Measurements from ENCODE around the gene CCDC187. TPM values are rescaled to one million over a fixed set of nuclear protein-coding genes. Genes with fewer than 3 reads are reported as not detected.

The CCDC187 gene
- total RNA-seq, 2 experiments from 2014 or later, result not detected

DNA sequence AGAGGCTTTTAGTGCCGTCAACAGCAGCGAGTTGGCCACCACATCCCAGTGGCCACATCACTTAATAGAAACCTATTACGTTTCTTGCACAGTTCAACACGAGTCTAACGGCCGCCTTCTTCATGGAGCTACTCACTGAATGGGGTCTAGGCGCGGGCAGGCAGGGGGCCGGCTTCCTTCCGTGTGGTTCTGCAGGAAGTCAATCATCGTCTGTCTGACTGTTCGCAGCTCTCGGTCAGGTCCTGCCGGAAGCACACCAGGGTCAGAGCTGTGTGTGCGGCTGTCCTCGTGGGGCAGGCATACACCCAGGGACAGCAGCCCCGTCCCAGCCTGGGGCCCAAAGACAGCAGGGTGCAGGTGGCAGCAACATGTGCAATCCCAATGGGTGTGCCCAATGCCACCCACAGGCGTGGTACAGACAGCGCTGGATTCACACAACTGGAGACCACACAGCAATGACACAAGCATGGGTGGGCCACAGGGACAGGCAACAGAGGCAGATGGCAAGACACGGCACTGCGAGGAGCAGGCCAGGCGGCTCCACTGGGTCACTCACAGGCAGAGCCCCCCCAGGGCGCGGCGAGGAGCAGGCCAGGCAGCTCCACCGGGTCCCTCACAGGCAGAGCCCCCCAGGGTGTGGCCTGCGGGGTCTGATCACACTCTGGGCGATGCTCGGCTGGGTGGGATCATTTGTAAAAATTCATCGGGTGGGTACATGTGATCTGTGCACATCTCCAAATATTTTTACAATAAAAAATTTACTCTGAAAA, 79.8 kb downstream of the CCDC187 start:
- DNase-seq, result no peak
- CTCF ChIA-PET, result interaction anchor here (1.2 to 1.9 kb wide), 5 partner anchors 10 to 54 kb away, joined by 3 to 6 read pairs (median 4); partner anchors contain the start of gene QSOX2
- Mint-ChIP-seq H3K36me3 (no peaks in the 10 kb centered on the region), H3K4me3 (no peak overlapping the region), H3K9me3 (ENCODE audit: low read depth) (no peaks in the 10 kb centered on the region), H3K27ac (peak overlapping the region; percentile 47), H3K27me3 (no peaks in the 10 kb centered on the region), H3K4me1 (peaks cover 20% of the 10 kb centered on the region)
- ATAC-seq, result no peak

DNA sequence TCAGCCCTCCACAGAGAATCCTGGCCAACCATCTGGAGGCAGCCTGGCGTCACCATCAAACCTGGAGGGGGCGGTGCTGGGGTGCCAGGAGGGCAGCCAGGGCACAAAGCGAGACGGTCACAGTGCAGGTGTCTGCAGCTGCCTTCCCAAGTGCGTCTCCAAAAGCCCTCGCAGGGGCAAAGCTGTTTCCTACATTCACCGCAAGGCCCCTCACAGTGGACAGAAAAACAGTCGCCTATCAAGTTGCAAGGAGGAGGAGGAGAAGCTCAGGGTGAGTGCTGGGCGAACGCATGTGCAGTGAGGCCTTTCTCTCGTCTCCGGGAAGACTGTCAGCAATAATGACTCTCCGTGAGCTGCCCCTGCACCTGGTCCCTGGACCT, 81.0 kb downstream of the CCDC187 start:
- peaks cover 20% of the 10 kb centered on the region for H3K4me1 Mint-ChIP-seq
- no peaks in the 10 kb centered on the region for H3K36me3 Mint-ChIP-seq
- no peaks in the 10 kb centered on the region for H3K9me3 Mint-ChIP-seq (ENCODE audit: low read depth)
- no peak overlapping the region for H3K27ac Mint-ChIP-seq
- ATAC-seq (no peak), DNase-seq (no peak)
- H3K27me3 Mint-ChIP-seq, result no peaks in the 10 kb centered on the region
- no peak overlapping the region for H3K4me3 Mint-ChIP-seq
- CTCF ChIA-PET, result interaction anchor here (1.1 kb wide), 1 partner anchor 60 kb away, joined by 3 read pairs; no protein-coding TSS in a partner anchor

DNA sequence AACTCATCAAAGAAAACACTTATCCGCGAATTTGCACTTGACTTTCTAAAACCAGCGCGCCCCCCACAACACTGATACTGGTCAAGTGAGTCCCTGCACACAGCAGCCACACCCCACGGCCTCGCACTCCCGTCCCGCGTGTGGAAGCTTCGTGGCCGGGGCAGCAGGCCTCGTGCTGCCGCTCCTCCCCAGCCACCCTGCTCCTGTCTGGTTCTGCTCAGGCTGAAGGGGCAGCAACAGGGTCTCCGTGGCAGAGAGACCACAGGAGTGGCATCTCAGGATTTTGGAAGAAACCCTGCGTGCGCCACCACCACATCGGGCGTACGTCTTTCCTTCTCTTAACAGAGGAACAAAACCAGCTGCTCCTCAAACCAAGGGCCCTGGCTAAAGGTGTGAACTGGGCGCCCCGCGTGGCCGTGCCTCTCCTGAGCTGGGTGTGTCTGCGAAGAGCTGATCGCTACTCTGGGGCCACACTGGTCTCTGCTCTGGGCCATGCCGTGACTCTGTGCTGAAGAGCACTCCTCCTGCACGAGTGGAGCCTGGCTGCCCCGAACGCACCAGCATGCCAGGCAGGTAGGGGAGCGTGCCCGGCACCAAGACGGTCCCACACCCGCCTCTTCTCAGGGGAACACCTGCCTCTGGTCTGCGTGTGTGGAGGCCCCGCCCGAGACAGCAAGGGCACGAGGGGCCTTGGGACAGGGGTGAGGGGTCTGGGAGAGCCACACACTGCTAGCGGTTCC, 81.6 kb downstream of the CCDC187 start:
- no peaks in the 10 kb centered on the region for H3K27me3 Mint-ChIP-seq
- no peaks in the 10 kb centered on the region for H3K9me3 Mint-ChIP-seq (ENCODE audit: low read depth)
- CTCF ChIA-PET, result interaction anchor here (1.1 kb wide), 1 partner anchor 61 kb away, joined by 3 read pairs; no protein-coding TSS in a partner anchor
- H3K27ac Mint-ChIP-seq, result no peak overlapping the region
- H3K4me3 Mint-ChIP-seq, result no peak overlapping the region
- H3K36me3 Mint-ChIP-seq, result no peaks in the 10 kb centered on the region
- peaks cover 20% of the 10 kb centered on the region for H3K4me1 Mint-ChIP-seq
- ATAC-seq (no peak), DNase-seq (no peak)

DNA sequence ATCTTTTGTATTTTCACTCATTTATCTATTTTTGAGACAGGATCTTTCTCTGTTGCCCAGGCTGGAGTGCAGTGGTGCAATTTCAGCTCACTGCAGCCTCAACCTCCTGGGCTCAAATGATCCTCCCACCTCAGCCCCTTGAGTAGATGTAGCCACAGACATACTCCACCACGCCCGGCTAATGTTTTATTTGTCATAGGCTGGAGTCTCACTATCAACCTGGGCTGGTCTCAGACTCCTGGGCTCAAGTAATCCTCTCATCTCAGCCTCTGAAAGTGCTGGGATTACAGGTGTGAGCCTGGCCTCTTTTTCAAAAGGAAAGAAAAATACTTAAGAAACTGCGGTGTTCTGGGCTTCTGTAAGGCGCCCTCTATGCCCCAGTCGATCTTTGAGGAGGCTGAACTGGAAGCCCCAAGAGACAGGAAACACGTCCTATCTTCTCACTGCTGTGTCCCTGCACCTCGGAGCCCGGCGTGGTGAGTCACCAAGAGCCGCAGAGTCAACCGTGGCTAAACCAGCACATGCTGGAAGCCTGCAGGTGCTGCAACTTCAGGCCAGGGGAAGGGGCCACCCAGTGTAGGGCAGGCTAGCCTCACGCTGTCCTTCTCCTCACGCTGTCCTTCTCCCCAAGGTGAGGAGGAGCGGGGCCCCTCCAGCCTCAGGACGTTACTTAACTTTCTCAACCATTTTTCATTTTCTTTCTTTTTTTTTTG, 83.7 kb downstream of the CCDC187 start:
- DNase-seq, result peak; percentile 72
- H3K9me3 Mint-ChIP-seq (ENCODE audit: low read depth), result no peaks in the 10 kb centered on the region
- peak; percentile 84 for ATAC-seq
- H3K27me3 Mint-ChIP-seq, result no peaks in the 10 kb centered on the region
- H3K4me3 Mint-ChIP-seq, result no peak overlapping the region
- peaks cover 17% of the 10 kb centered on the region for H3K4me1 Mint-ChIP-seq
- CTCF ChIA-PET, result no interaction called here
- peaks cover 6% of the 10 kb centered on the region for H3K36me3 Mint-ChIP-seq
- peak overlapping the region; percentile 14 for H3K27ac Mint-ChIP-seq

DNA sequence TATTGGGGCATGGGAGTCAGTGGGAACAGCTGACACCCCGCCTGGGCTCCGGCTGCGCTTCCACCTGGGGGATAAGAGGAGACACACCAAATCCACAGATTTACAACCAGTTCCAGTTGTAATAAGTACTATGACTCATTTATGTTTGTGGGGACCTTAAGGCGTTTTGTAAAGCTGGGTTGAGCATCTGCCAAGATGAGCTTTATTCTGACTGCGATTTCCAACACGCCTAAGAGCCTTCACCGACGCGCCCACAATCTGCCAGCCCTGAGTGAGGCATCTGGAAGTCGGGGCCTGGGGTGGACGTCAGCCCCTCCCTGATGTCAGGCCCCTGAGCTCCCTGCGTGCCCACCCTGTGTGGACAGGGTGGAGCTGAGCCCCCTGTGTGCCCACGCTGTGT, 84.6 kb downstream of the CCDC187 start:
- Mint-ChIP-seq H3K4me1 (peaks cover 15% of the 10 kb centered on the region), H3K27ac (no peak overlapping the region), H3K4me3 (no peak overlapping the region), H3K27me3 (no peaks in the 10 kb centered on the region), H3K36me3 (peaks cover 14% of the 10 kb centered on the region), H3K9me3 (ENCODE audit: low read depth) (no peaks in the 10 kb centered on the region)
- ATAC-seq, result no peak
- CTCF ChIA-PET, result no interaction called here
- DNase-seq, result no peak

DNA sequence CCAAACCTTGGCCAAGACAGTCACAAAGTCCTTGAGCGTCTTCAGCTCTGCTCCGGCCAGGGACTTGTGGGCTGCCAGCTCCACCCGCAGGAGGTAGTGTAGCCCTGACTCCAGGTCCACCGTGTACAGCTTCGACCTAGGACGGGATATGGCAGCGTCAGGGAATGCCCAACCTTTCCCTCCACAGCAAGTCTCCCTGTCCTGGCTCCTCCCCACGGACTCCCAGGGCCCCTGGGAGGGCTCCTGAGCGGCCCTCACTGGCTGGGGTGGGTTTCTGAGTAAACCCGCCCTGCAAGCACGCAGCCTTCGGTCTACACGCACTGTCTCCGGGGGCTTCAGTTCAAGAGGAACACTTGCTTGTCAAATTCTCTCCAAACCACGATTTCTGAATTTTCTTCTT, 85.2 kb downstream of the CCDC187 start:
- CTCF ChIA-PET, result no interaction called here
- no peak for ATAC-seq
- H3K4me1 Mint-ChIP-seq, result peaks cover 15% of the 10 kb centered on the region
- H3K4me3 Mint-ChIP-seq, result no peak overlapping the region
- H3K36me3 Mint-ChIP-seq, result peaks cover 20% of the 10 kb centered on the region
- H3K9me3 Mint-ChIP-seq (ENCODE audit: low read depth), result no peaks in the 10 kb centered on the region
- no peak for DNase-seq
- no peak overlapping the region for H3K27ac Mint-ChIP-seq
- no peaks in the 10 kb centered on the region for H3K27me3 Mint-ChIP-seq

DNA sequence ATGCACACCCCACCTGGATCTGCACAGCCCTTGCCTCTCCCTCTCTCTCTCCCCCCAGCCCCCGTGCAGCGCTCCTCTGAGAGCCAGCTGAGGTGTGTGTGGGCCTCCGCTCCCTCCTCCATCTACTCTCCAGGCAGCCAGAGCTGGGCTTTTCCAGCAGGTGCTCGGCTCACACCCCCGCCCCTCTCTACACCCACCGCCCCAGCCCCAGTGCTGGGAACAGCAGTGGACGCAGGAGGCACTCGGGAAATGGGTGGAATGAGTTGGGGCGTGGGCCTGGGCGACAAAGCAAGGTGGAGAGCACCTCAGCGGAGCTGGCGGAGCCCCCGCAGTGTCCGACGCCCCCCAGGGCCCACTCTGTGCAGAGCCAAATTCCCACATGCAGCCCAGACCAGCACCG, 85.6 kb downstream of the CCDC187 start:
- ATAC-seq, result no peak
- no peak overlapping the region for H3K27ac Mint-ChIP-seq
- no peak for DNase-seq
- peaks cover 24% of the 10 kb centered on the region for H3K36me3 Mint-ChIP-seq
- no peaks in the 10 kb centered on the region for H3K9me3 Mint-ChIP-seq (ENCODE audit: low read depth)
- no peaks in the 10 kb centered on the region for H3K27me3 Mint-ChIP-seq
- H3K4me3 Mint-ChIP-seq, result no peak overlapping the region
- peaks cover 15% of the 10 kb centered on the region for H3K4me1 Mint-ChIP-seq
- CTCF ChIA-PET, result interaction anchor here (1.0 to 1.2 kb wide), 2 partner anchors 7 to 10 kb away, joined by 3 read pairs; no protein-coding TSS in a partner anchor

DNA sequence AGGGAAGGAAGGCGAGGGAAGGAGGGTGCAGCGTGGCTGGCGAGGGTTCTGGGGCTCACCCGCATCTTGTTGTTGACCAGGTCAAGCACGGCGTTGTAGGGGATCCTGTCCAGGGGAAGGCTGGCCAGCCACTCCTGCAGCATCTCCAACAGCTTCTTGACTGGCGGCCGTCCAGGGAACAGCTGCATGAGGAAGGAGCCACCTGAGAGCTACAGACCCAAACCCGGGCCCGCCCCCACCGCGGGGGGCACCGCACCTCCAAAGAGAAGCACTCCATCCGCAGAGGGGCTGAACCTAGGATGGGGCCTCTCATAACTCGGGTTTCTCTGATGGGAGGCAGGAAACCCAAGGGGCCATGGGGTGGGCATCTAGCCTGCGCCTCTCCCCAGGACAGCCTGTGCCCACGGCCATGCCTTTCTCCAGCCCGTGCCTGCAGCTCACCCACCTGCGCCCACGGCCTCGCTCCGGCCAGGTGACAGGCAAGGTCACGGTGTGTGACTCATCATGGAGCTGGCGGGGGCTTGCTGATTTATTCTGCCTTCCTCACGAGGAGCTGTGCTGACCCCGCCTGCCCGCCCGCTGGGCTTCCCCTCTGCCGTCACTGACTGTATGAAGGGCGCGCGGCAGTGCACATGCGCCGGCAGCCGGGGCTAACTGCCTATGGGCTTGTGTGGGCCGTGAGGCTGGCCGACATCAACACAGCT, 87.2 kb downstream of the CCDC187 start:
- ATAC-seq (no peak), DNase-seq (no peak)
- no peaks in the 10 kb centered on the region for H3K27me3 Mint-ChIP-seq
- H3K36me3 Mint-ChIP-seq, result peaks cover 29% of the 10 kb centered on the region
- peaks cover 15% of the 10 kb centered on the region for H3K4me1 Mint-ChIP-seq
- H3K9me3 Mint-ChIP-seq (ENCODE audit: low read depth), result no peaks in the 10 kb centered on the region
- no peak overlapping the region for H3K4me3 Mint-ChIP-seq
- CTCF ChIA-PET, result no interaction called here
- no peak overlapping the region for H3K27ac Mint-ChIP-seq

DNA sequence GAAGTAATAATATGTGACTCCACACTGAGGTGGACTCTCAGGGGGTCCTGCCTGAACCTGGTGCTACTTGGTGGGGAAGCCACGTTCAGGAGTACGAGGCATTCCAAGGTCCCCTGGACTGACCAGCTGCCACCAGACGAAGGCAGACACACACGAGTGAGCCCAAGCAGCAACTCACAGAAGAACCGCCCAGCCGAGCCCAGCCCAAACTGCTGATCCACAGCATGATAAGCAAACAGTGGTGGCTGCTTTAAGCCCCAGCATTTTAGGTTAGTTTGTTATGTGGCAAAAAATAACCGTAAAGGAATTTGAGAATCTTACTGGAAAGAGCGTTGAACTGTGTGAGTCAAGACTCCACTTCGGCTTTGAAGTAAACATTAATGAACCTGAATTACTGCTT, 90.2 kb downstream of the CCDC187 start:
- H3K27ac Mint-ChIP-seq, result no peak overlapping the region
- CTCF ChIA-PET, result no interaction called here
- H3K4me3 Mint-ChIP-seq, result no peak overlapping the region
- no peaks in the 10 kb centered on the region for H3K9me3 Mint-ChIP-seq (ENCODE audit: low read depth)
- no peak for DNase-seq
- H3K27me3 Mint-ChIP-seq, result no peaks in the 10 kb centered on the region
- H3K4me1 Mint-ChIP-seq, result no peaks in the 10 kb centered on the region
- peaks cover 29% of the 10 kb centered on the region for H3K36me3 Mint-ChIP-seq
- no peak for ATAC-seq

DNA sequence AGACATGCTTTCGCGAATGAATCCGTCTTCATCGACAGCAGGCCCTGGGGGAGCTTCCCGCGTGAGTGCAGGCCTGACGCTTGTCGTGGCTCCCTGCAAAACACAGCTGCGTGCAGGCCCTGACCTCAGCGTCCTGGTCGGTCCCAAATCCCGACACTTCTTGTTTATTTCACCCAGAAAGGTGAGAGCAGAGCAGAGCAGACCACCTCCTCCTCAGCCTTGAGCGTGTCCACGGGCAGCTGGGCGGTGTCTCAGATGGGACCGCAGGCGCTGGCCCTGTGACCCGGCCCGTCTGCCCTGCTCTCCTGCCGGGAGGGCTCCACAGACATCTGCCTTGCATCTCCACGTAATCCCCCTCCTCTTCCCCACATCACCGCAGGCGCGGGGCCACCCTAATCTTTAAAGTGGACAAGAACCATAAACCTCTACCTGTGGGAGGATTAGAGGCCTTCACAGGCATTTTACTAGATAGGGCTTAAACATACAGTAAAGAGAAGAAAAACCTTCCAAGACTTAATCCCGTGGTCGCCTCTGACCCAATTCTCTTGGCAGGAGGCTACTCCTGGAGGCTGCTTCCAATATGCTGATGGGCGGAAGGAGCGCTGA, 91.4 kb downstream of the CCDC187 start:
- Mint-ChIP-seq H3K9me3 (ENCODE audit: low read depth) (no peaks in the 10 kb centered on the region), H3K27ac (no peak overlapping the region), H3K36me3 (peaks cover 29% of the 10 kb centered on the region), H3K4me1 (no peaks in the 10 kb centered on the region), H3K4me3 (no peak overlapping the region), H3K27me3 (no peaks in the 10 kb centered on the region)
- DNase-seq (no peak), ATAC-seq (no peak)
- CTCF ChIA-PET, result no interaction called here

DNA sequence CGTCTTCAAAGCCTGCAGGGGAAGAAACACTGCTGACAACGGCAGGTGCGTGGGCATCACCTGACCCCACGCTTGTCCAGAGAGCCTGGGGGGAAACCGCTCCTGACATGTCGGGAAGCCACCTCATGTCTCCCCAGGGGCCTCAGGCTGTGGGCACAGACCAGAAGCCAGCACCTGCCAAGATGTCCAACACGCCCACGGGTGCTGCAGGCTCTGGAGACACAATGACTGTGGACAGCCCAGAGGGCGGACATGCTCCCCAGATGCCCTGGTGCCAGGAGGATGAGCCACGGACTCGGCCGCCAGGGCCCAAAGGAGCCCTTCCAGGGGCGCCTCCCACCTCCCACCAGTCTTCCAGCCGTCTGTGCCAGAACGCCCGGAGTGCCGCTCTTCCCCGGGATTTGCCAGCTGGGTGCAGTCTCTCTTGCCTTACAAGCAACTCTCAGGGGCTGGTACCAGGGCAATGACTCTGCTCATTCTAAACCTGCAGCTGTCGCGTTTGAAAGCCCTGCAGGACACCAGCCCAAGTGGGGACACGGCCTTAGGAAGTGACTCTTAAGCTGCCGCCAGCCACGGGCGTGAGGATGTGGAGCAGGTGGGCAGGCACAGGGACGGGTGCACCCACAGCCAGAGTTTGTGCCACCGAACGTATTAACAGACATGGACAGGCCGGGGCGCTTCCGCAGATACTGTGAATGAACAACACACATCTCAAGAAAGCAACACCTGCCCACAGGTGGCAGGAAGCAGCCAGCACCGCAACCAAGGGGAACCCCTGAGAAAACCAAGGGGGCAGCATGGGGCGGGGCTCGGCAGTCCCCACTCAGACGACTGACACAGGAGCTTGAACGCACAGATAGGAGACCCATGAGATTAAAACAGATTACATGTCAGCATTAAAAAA, 92.2 kb downstream of the CCDC187 start:
- no peaks in the 10 kb centered on the region for H3K27me3 Mint-ChIP-seq
- CTCF ChIA-PET, result no interaction called here
- H3K4me1 Mint-ChIP-seq, result no peaks in the 10 kb centered on the region
- no peak overlapping the region for H3K27ac Mint-ChIP-seq
- no peak overlapping the region for H3K4me3 Mint-ChIP-seq
- no peaks in the 10 kb centered on the region for H3K9me3 Mint-ChIP-seq (ENCODE audit: low read depth)
- DNase-seq, result no peak
- ATAC-seq, result no peak
- H3K36me3 Mint-ChIP-seq, result peaks cover 29% of the 10 kb centered on the region

DNA sequence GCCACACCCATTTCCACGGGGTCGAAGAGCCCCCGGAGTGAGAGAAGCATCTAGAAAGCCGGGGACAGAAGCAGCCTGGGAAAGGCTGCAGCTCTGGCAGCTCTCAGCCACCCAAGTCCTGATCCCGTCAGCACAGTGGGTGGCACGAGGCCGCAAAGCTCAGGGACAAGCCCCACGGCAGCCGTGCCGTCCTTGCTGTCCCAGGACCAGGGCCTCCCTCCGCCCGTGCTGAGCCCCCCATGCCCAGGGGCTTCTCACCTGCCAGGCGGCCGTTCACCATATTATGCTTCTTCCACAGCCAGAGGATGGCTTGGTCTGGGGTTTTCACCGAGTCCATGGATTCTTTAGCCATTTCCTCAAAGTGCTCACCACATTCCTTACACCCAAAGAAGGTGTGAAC, 92.9 kb downstream of the CCDC187 start:
- no peaks in the 10 kb centered on the region for H3K27me3 Mint-ChIP-seq
- ATAC-seq, result no peak
- DNase-seq, result no peak
- CTCF ChIA-PET, result no interaction called here
- no peak overlapping the region for H3K4me3 Mint-ChIP-seq
- H3K9me3 Mint-ChIP-seq (ENCODE audit: low read depth), result no peaks in the 10 kb centered on the region
- no peaks in the 10 kb centered on the region for H3K4me1 Mint-ChIP-seq
- peaks cover 29% of the 10 kb centered on the region for H3K36me3 Mint-ChIP-seq
- no peak overlapping the region for H3K27ac Mint-ChIP-seq

Data from activated CD8-positive, alpha-beta memory T cell treated with anti-CD3 and anti-CD28 coated beads, Interleukin-2, amount 10 ng/mL, durations not matched to agents 7 days and 5 days (primary cell).